ENCODE data around the gene IKBKG.
"Not testable (repeated sequence)": the region's sequence is repeated elsewhere in the genome, so short reads cannot be mapped to it uniquely, and the experiment has no call there.

IKBKG gene

GRCh38 chrX:154607976-154608375 is 60.6 kb downstream of the IKBKG start:
- DNase-seq: not testable (repeated sequence)

- DNase-seq: not testable (repeated sequence)
Observed at GRCh38 chrX:154608823-154609222, 61.4 kb downstream of the IKBKG start.

- not testable (repeated sequence) for DNase-seq
Observed at GRCh38 chrX:154611146-154611545, 63.7 kb downstream of the IKBKG start.

- DNase-seq: not testable (repeated sequence)
Observed at GRCh38 chrX:154613586-154613985, 66.2 kb downstream of the IKBKG start.
